ENCODE results near the gene TNFRSF8. TPM values are rescaled to one million over a fixed set of nuclear protein-coding genes. Genes with fewer than 3 reads are reported as not detected.

The TNFRSF8 gene
- total RNA-seq, 4 donors from 2014 or later: 0.83 to 2.8 (median 2.3) TPM

GRCh38 chr1:12088607-12089006, 25.5 kb downstream of the TNFRSF8 start:
- Histone ChIP-seq H3K27ac (replicated peaks in 1 of 4) (no peak overlapping the region), H3K9me3 (peaks cover 0 to 3% (median 1%) of the 10 kb centered on the region in 4 donors), H3K27me3 (no peaks in the 10 kb centered on the region), H3K4me1 (no peaks in the 10 kb centered on the region), H3K36me3 (no peaks in the 10 kb centered on the region), H3K4me3 (no peak overlapping the region)
- DNase-seq (ENCODE audit: extremely low spot score): no peak
- intact Hi-C loops (cut with DNase I): no loop called here
- WGBS: 53% methylated on average over 4 of the region's 6 CpGs
- TF ChIP-seq EP300 (IDR thresholded peaks at IDR 0.05) (no peak), CTCF (IDR thresholded peaks at IDR 0.05) (no peak), POLR2A (IDR thresholded peaks at IDR 0.05; ENCODE audit: low read depth) (no peak), POLR2AphosphoS5 (IDR thresholded peaks at IDR 0.05) (no peak)

GRCh38 chr1:12090326-12090725, 27.2 kb downstream of the TNFRSF8 start:
- no peak overlapping the region for H3K27ac ChIP-seq (replicated peaks in 1 of 4)
- DNase-seq (ENCODE audit: extremely low spot score): no peak
- TF ChIP-seq POLR2A (IDR thresholded peaks at IDR 0.05; ENCODE audit: low read depth) (no peak), POLR2AphosphoS5 (IDR thresholded peaks at IDR 0.05) (no peak), CTCF (IDR thresholded peaks at IDR 0.05) (no peak)
- H3K4me1 ChIP-seq: no peaks in the 10 kb centered on the region
- H3K9me3 ChIP-seq: no peaks in the 10 kb centered on the region
- intact Hi-C loops (cut with DNase I): no loop called here
- H3K4me3 ChIP-seq: no peak overlapping the region
- WGBS: 92% methylated on average over 3 of the region's 3 CpGs
- no peaks in the 10 kb centered on the region for H3K27me3 ChIP-seq
- H3K36me3 ChIP-seq: no peaks in the 10 kb centered on the region

GRCh38 chr1:12091191-12091590, 28.1 kb downstream of the TNFRSF8 start:
- Histone ChIP-seq H3K27ac (replicated peaks in 1 of 4) (no peak overlapping the region), H3K9me3 (no peaks in the 10 kb centered on the region), H3K36me3 (no peaks in the 10 kb centered on the region), H3K27me3 (no peaks in the 10 kb centered on the region), H3K4me3 (no peak overlapping the region), H3K4me1 (no peaks in the 10 kb centered on the region)
- TF ChIP-seq POLR2AphosphoS5 (IDR thresholded peaks at IDR 0.05) (no peak), EP300 (IDR thresholded peaks at IDR 0.05) (no peak), CTCF (IDR thresholded peaks at IDR 0.05) (no peak), POLR2A (IDR thresholded peaks at IDR 0.05; ENCODE audit: low read depth) (no peak)
- DNase-seq (ENCODE audit: extremely low spot score): no peak
- intact Hi-C loops (cut with DNase I): no loop called here
- WGBS: 84% methylated on average over 1 of the region's 1 CpG

GRCh38 chr1:12094180-12094579, 31.1 kb downstream of the TNFRSF8 start:
- 82% methylated on average over 3 of the region's 3 CpGs for WGBS
- H3K9me3 ChIP-seq: peaks cover 0 to 12% (median 0%) of the 10 kb centered on the region in 4 donors
- H3K27ac ChIP-seq (replicated peaks in 1 of 4): no peak overlapping the region
- H3K4me3 ChIP-seq: no peak overlapping the region
- TF ChIP-seq POLR2AphosphoS5 (IDR thresholded peaks at IDR 0.05) (no peak), EP300 (IDR thresholded peaks at IDR 0.05) (no peak)
- no peak for DNase-seq (ENCODE audit: extremely low spot score)
- H3K27me3 ChIP-seq: no peaks in the 10 kb centered on the region
- H3K36me3 ChIP-seq: no peaks in the 10 kb centered on the region
- intact Hi-C loops (cut with DNase I): no loop called here
- H3K4me1 ChIP-seq: no peaks in the 10 kb centered on the region

- H3K27me3 ChIP-seq: no peaks in the 10 kb centered on the region
- peaks cover 0 to 12% (median 0%) of the 10 kb centered on the region in 4 donors for H3K9me3 ChIP-seq
- intact Hi-C loops (cut with DNase I): no loop called here
- no peak overlapping the region for H3K4me3 ChIP-seq
- H3K36me3 ChIP-seq: no peaks in the 10 kb centered on the region
- H3K27ac ChIP-seq (replicated peaks in 1 of 4): no peak overlapping the region
- TF ChIP-seq CTCF (IDR thresholded peaks at IDR 0.05) (no peak), POLR2A (IDR thresholded peaks at IDR 0.05; ENCODE audit: low read depth) (no peak), POLR2AphosphoS5 (IDR thresholded peaks at IDR 0.05) (no peak), EP300 (IDR thresholded peaks at IDR 0.05) (no peak)
- no peak for DNase-seq (ENCODE audit: extremely low spot score)
- H3K4me1 ChIP-seq: no peaks in the 10 kb centered on the region
- 93% methylated on average over 10 of the region's 10 CpGs for WGBS
Measured at GRCh38 chr1:12095452-12096263, 32.6 kb downstream of the TNFRSF8 start.

Data from esophagus muscularis mucosa (tissue), 4 donors.